GM12892 (cell line): ENCODE results near the gene OTOG. TPM values are rescaled to one million over a fixed set of nuclear protein-coding genes. Genes with fewer than 3 reads are reported as not detected.

Experiments
- DNase-seq: peaks from one replicate; pipeline ENCODE4 v3.0.0; 2011; ENCODE audit not compliant: insufficient read length
- FAIRE-seq: peaks from 2 replicates; lab custom pipeline; 2011; peaks lifted over from hg19 to GRCh38; lab: Jason Lieb, UNC
- POLR2A ChIP-seq: IDR thresholded peaks from 2 replicates; pipeline ENCODE4 v1.6.1; 2011; ENCODE audit warnings: low read depth, low read length, control low read depth
- POLR2AphosphoS5 ChIP-seq: IDR thresholded peaks from 2 replicates; pipeline ENCODE4 v1.6.1; 2011; ENCODE audit warnings: low read depth, low read length, control low read depth
- TAF1 ChIP-seq: IDR thresholded peaks from 2 replicates; pipeline ENCODE4 v1.6.1; 2011; ENCODE audit warnings: low read depth, mild to moderate bottlenecking, control low read depth, low read length, borderline replicate concordance
- polyA plus RNA-seq: library from polyadenylated mRNA; unstranded; fragments of >200 nt; gene quantifications from one replicate; pipeline ENCODE4 v1.2.1, GENCODE V29; 2012; ENCODE audit warnings: missing spikeins, inconsistent platforms; ENCODE audit not compliant: missing spikeins

Gene OTOG
- polyA plus RNA-seq: not detected

GRCh38 chr11:17547051-17547577 is at the start of gene OTOG:
TSS of gene OTOG (plus strand) at chr11:17547259. CDS start at chr11:17547373, 114 bp downstream.
- FAIRE-seq: no peak
- DNase-seq: no peak
- no peak for TF ChIP-seq POLR2AphosphoS5
- no peak for TF ChIP-seq POLR2A
- TF ChIP-seq TAF1: no peak

DNA sequence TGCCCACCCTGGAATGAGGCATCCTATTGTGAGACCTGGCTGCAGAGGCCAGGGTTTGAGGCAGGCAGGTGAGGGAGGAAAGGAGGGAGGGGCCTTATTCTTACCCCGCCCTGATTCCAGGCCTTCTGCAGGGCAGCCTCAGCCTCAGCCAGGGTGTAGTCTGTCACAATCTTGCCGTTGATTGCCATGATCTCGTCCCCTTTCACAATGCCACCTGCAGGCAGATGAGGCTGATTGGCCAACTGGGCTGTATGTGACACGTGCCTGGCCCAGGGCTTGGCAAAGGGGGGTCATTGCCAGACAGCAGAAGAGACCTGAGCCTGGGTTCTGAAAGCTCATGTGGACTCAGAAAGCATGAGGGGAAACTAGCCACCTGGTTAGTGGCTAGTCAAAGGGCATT is 49.0 kb upstream of the OTOG start:
- FAIRE-seq: no peak
- TF ChIP-seq TAF1: no peak
- no peak for TF ChIP-seq POLR2A
- no peak for TF ChIP-seq POLR2AphosphoS5
- no peak for DNase-seq

DNA sequence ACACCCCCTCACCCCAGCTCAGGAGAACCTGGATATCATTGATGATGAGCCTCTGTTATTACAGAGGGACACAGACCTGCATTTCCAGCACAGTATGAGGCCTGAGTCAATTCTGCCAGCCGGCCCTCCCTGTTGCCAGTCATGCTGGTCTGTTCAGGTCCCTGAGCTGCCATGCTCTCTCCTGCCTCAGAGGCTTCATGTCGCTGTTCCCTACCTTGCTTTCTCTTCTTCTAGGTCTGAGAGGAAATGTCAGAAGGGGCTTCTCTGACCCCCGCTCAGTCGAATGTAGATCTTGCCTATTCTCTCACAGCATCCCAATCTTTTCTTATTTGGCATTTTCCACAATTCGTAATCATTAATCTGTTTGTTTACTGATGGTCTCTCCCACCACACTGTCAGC is 48.6 kb upstream of the OTOG start:
- FAIRE-seq: no peak
- TF ChIP-seq TAF1: no peak
- no peak for TF ChIP-seq POLR2AphosphoS5
- no peak for TF ChIP-seq POLR2A
- no peak for DNase-seq

DNA sequence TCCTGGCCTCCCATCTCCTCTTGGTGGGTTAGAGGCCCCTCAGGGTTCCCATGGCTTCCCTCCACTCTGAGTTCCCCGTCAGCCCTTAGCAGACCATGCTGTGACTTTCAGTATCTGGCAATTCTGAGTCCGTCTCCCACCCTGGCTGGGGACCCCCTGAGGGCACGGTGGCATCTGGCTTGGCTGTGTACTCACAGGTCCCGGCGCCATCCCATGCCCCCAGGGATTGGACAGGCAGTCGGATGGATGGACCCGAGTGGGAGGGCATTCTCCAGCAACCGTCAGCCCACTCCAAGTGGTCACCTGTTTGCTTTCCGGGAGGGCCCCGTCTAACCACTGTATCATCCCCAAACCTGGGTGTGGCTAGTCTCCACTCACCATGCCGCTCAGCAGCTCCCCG is 46.4 kb upstream of the OTOG start:
- TF ChIP-seq POLR2A: no peak
- TF ChIP-seq POLR2AphosphoS5: no peak
- TF ChIP-seq TAF1: no peak
- FAIRE-seq (no peak), DNase-seq (no peak)

DNA sequence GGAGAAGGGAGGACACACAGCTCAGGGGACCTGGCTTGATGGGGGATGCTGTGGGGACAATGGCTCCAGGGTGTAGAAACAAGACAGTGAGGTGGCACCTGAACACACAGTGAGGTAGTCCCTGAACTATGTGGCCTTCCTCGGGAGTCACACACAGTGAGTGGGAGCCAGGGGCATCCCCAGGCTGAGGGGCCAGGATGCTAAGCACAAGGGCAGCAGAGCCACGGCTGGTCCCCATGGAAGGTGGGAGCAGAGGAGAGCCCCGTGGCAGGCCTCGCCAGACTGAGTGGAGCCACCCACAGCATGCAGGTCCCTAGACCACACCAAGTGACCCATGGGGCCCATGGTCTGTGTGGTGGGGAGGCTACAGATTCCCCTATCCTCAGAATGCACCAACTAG is 44.4 kb upstream of the OTOG start:
- TF ChIP-seq POLR2AphosphoS5 (no peak), POLR2A (no peak), TAF1 (no peak)
- no peak for FAIRE-seq
- no peak for DNase-seq

DNA sequence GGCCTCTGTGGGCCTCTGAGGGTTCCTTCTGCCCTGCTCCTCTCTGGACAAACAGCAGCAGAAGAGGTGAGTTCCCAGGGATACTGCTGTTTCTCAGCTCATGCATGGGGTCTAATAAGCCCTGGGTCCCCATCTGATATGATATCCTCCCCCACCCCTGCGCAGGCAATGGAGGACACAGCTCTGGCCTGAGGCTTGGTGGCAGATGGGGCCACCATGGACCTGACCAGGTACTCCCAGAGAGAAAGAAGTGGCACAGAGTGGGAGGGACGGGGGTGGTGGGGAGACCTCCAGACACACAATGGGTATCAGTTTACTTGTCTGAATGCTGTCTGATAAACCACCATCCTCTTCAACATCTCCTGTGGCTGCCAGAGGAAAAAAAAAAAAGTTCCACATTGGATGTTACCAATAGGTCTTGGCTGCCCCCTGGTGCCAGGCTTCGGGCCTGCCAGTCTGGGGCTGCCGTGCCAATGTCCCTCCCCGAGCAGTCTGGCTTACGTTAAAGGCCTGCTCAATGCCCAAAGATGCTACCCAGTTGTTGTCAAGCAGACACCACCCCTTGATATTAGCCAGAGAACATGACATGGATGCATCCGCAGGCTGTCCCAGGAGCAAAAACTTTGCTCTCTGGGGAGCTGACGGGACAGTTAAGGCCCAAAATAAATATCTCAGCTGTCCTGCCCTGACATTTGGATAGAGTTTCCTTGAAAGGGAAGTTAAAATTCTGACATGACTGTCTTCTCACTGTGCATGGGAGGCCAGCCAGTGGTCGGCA is 42.5 kb upstream of the OTOG start:
- no peak for TF ChIP-seq POLR2AphosphoS5
- TF ChIP-seq TAF1: no peak
- TF ChIP-seq POLR2A: no peak
- FAIRE-seq (peak; percentile 79), DNase-seq (peak; percentile 68)

GRCh38 chr11:17505146-17505545 is 41.9 kb upstream of the OTOG start:
- no peak for DNase-seq
- FAIRE-seq: no peak

DNA sequence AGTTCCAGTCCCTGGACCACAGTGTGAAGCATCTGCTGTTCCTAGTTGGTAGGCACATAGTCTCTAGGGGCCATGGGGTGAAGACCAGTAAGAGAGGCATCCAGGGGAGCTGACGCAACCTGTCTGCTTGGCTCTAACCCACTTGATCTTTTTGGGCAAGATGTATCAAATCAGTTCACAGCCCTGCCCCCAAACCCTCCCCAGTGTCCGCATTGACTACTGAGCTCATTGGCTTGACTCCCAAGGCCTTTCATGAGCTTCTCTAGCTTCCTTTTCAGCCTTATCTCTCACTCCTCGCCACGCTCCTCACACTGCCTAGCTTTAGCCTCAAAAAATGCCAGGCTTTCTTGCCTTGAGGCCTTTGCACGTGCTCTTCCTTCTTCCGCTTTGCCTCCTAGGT is 40.7 kb upstream of the OTOG start:
- no peak for DNase-seq
- TF ChIP-seq POLR2AphosphoS5: no peak
- no peak for TF ChIP-seq TAF1
- TF ChIP-seq POLR2A: no peak
- FAIRE-seq: no peak

More at GRCh38 chr11:17505146-17505545, 41.9 kb upstream of the OTOG start:
- no peak for TF ChIP-seq TAF1
- TF ChIP-seq POLR2AphosphoS5: no peak
- TF ChIP-seq POLR2A: no peak

DNA sequence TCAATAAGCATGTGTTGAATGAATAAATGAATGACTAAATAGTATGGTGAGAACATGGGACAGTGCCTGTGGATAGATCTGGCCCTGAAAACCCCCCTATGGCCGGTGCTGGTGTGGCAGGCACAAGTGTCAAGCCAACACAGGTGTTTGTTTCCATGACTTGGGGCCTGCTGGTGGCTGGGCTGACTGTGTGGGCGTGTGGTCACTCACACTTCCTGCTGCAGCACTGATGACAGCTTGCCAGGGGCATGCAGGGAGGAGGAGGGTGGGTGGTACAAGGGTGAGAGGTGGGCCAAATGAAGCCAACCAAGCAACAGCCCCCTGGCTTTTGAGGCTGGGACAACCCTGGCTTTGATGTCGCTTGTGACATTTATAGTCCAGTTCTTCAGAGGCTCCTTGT is 40.1 kb upstream of the OTOG start:
- FAIRE-seq: no peak

DNA sequence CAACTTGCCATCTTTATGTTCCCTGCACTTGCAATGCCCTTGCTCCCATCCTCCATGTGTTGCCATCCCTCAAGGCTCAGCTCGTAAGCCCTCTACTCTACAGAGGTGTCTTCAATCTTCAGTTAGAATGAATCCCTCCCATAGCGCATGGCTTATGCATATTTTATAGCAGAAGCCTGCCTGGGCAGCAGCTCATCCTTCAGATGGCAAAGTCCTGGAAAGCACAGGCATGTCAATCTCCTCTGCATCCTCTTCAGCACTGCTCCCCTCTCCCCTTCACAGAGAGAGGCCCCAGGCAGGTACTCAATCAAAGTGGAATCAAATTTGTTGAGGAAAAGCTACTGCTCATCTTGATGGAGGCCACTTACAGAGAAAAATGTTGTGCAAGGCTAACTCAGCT is 39.3 kb upstream of the OTOG start:
- DNase-seq: no peak
- no peak for FAIRE-seq
- TF ChIP-seq TAF1 (no peak), POLR2AphosphoS5 (no peak), POLR2A (no peak)

More for the DNA sequence above, 40.1 kb upstream of the OTOG start:
- no peak for TF ChIP-seq POLR2A
- TF ChIP-seq POLR2AphosphoS5: no peak
- TF ChIP-seq TAF1: no peak
- DNase-seq: no peak

GRCh38 chr11:17508306-17508705 is 38.8 kb upstream of the OTOG start:
- no peak for FAIRE-seq
- no peak for TF ChIP-seq TAF1
- TF ChIP-seq POLR2AphosphoS5: no peak
- no peak for TF ChIP-seq POLR2A
- DNase-seq: no peak

GRCh38 chr11:17508791-17509190 is 38.3 kb upstream of the OTOG start:
- TF ChIP-seq POLR2AphosphoS5 (no peak), POLR2A (no peak), TAF1 (no peak)
- DNase-seq (no peak), FAIRE-seq (no peak)
